Vagina (tissue), 2 donors: ENCODE results near the gene MYLK.

Experiments used
- POLR2A ChIP-seq, 2 donors: fragments of 450-650 bp; IDR thresholded peaks; one replicate each; pipeline ENCODE4 v1.6.1; 2017; ENCODE audit warnings: antibody characterized with exemption in 2 of 2, mild to moderate bottlenecking in 2 of 2, moderate library complexity in 2 of 2
- TF ChIP-seq, protein P1 (sequence below), 3 experiments: fragments of 450-650 bp in 2 of 3; fragments of 200-600 bp in 1 of 3; sonication (generic) in 1 of 3; IDR thresholded peaks; one replicate each; pipeline ENCODE4 v1.5.1; 2017 to 2019; ENCODE audit warnings: antibody characterized with exemption in 3 of 3, mild to moderate bottlenecking in 2 of 3, moderate library complexity in 2 of 3

- no peak for TF ChIP-seq POLR2A (IDR thresholded peaks at IDR 0.05)
- TF ChIP-seq, protein P1, sequence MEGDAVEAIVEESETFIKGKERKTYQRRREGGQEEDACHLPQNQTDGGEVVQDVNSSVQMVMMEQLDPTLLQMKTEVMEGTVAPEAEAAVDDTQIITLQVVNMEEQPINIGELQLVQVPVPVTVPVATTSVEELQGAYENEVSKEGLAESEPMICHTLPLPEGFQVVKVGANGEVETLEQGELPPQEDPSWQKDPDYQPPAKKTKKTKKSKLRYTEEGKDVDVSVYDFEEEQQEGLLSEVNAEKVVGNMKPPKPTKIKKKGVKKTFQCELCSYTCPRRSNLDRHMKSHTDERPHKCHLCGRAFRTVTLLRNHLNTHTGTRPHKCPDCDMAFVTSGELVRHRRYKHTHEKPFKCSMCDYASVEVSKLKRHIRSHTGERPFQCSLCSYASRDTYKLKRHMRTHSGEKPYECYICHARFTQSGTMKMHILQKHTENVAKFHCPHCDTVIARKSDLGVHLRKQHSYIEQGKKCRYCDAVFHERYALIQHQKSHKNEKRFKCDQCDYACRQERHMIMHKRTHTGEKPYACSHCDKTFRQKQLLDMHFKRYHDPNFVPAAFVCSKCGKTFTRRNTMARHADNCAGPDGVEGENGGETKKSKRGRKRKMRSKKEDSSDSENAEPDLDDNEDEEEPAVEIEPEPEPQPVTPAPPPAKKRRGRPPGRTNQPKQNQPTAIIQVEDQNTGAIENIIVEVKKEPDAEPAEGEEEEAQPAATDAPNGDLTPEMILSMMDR (IDR thresholded peaks at IDR 0.05) = no peak
Measured at GRCh38 chr3:123638936-123639689, 245.0 kb downstream of the MYLK start.
